HG02840 (cell line): Measurements from ENCODE around the gene FILIP1.
"Not testable (repeated sequence)": the region's sequence is repeated elsewhere in the genome, so short reads cannot be mapped to it uniquely, and the experiment has no call there.

Source experiments
- ATAC-seq: cut with Tn5 transposase; IDR thresholded peaks from one replicate; pipeline ENCODE4 v1.9.1; 2021; ENCODE audit warnings: mild to moderate bottlenecking, moderate library complexity, moderate number of reproducible peaks; ENCODE audit not compliant: unreplicated experiment, low FRiP score

Gene FILIP1

DNA sequence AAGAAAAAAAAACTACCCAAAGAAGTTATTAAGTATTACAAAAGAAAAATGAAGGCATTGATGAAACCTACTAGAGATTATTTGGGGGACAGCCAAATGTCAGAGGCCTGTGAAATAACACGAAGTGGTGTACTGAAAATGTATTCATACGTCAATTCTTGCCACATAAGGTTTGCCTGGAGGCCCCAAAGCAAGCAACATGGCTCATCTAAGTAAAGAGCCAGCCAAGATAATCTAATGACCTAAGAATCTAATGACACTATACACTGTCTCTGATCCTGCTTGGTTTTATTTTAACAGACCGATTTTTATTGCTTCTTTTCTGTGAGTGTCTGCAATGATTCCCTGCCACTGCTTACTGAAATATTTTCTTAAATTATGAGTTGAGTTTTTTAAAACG, 34.7 kb downstream of the FILIP1 start:
- no peak for ATAC-seq

DNA sequence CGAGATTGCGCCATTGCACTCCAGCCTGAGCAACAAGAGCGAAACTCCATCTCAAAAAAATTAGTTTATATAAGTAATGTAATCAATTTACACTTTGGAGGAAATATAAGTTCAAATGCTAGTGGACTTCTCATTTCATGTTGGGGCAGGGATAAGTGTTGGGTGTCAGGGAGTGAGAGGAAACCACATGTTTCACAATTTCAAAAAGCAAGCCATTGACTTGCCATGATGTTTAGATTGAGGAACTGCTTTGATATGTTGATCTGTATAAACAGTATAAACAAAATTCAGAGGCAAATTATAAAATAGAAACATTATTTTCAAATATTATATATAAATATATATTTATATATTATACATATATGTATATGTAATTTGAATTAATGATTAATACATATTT, 42.7 kb downstream of the FILIP1 start:
- ATAC-seq, result no peak

DNA sequence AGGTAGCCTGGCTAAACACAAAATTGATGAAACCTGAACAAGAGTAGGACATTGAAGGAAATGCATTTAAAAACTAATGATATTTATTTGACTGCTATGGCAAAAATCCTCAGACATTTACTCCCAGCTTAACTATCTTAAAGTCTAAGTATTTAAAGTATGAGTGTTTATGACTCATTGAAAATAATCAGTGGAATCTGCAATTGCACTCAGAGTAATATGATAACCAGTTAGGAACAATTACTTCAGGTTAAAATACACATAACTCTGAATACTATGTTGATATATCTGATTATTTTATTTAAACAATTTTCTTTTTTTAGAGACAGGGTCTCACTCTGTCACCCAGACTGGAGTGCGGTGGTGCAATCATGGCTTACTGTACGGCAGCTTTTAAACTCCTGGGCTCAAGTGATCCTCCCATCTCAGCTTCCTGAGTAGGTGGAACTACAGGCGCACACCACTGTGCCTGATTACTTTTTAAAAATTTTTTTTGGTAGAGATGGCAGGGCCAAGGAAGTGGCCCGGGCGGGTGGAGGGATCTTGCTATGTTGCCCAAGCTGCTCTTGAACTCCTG, 43.9 kb downstream of the FILIP1 start:
- ATAC-seq, result no peak

DNA sequence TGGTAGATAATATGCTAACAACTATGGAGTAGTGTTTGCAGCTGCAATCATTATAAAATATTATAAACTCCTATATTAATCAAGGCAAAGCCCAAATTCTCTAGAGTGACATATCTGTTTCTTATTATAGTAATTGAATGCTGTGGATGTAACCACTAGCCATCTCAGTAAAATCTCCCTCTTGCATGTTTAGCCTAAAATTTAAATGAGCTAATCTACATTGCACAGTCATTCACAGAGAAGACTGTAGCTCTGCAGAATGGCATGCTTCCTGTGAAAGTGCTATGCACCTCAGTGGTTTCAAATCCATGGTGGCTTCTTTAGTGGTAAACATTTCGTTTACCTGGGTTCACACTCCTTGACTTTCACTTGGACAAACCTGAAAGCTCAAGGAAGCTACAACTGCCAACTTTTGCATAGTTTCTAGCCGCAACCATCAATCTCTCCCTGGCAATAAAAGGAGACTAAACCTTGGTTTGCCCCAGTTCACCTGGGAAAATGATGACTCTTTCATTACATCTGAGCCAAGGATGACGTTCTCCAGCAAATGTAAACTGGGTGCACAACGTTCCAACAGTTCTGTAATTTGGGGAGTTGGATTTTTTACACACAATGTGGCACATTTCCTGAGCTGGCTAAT, 47.2 kb downstream of the FILIP1 start:
- no peak for ATAC-seq

DNA sequence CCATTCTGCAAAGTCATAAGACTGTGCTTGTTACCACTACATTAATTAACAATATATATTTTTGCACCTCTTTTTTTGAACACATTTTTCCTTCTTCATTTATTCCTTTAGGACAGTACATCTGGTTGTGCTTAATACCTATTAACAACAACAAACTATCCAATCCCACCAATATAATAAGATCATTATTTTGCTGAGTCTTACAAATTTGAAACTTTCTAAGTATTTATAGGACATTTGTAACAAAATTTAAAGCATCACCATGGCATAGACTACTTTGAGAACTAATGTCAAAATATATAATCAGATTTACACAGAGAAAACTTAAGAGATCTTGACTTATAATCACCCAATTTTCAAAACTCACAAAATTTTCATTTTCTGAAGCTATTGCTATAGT, 47.9 kb downstream of the FILIP1 start:
- no peak for ATAC-seq

DNA sequence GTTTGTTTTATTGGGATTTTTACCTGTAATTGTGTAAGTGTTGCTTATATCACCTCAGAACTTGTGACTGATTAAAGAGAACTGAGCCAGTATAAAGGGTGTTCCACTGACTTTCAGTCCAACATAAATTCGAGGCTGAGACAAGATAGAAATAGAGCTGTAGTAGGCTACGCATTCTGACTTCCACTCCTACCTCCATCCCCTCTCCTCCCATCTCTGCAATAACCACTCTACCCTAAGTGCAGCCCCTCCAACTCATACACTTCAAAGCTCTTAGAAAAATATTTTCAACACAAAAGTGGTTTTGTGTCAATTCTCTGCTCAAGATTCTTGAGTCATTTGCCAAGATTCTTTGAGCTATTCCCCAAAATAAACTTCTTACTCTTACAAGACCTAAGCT, 48.7 kb downstream of the FILIP1 start:
- no peak for ATAC-seq

DNA sequence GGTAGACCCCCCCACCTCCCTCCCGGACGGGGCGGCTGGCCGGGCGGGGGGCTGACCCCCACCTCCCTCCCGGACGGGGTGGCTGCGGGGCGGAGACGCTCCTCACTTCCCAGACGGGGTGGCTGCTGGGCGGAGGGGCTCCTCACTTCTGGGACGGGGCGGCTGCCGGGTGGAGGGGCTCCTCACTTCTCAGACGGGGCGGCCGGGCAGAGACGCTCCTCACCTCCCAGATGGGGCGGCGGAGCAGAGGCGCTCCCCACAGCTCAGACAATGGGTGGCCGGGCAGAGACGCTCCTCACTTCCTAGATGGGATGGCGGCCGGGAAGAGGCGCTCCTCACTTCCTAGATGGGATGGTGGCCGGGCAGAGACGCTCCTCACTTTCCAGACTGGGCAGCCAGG, 51.7 kb downstream of the FILIP1 start:
- not testable (repeated sequence) for ATAC-seq

DNA sequence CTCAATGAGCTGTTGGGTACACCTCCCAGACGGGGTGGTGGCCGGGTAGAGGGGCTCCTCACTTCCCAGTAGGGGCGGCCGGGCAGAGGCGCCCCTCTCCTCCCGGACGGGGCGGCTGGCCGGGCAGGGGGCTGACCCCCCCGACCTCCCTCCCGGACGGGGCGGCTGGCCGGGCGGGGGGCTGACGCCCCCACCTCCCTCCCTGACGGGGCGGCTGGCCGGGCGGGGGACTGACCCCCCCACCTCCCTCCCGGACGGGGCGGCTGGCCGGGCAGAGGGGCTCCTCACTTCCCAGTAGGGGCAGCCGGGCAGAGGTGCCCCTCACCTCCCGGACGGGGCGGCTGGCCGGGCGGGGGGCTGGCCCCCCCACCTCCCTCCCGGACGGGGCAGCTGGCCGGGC, 52.1 kb downstream of the FILIP1 start:
- not testable (repeated sequence) for ATAC-seq

DNA sequence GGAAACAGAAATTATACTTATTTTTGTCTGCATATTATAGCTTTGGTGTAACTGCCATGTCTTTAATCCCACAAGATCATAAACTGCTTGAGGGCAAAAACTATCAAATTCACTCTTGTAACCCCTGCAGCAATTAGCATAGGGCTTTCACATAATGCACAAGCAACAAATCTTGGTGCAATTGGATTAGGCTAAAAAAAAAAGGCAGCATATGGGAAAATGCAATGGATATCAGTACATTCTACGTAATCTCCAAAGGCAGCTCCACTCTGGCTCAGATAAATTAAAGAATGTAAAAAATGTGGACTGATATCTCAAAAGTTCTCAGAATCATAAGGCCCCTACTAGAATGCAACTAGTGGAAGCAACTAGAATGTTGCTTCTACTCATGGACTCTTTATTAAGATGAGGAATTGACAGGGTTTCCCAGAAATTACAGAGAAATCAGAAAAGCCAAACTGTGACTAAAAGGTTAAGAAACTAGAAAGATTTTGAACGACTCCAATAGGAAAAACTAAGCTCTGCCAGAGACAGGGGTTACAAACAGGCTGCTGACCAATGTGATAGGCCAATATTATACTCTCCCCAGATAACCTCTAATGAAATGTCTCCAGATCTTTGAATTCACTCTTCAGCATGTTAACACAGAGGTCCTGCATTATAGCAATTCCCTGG, 55.0 kb downstream of the FILIP1 start:
- no peak for ATAC-seq

DNA sequence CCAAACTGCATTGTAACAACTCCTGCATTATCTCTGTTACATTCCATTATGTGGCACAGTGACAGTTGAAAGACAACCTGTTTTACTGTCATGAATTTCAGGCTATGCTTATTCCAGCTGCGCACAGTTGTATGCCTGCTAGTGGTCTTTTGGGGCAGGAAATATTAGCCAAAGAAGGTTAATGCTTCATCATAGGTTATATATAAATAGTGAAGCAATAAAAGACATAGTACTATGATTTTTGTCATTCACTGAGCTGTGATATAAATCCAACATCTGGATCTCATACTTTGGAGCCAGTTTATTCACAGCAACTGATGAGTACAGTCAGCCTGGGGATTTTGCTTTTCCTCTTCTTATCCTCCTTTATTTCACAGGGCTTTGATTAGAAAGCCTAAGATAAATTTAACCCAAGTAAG, 55.6 kb downstream of the FILIP1 start:
- ATAC-seq, result no peak

DNA sequence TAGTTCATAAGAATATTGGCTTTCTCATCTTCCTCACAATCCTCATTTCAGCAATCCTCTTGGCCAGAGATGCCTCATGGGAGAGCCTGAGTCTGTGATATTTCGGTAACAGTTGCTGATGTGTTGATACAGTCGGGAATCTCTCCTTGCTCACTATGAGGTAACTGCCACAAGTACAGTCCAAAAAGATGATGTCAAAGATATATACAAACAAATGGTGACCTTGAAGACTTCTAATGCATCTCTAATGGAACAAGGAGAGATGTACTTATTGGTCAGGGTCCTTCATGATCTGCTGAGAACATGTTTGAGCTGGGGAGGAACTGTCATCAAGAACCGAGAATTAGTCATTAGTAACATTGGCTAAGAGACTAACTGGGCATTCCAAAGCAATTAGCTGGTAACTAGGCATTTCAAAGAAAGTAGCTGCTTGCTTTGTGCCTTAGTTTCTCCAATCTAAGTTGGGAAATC, 56.1 kb downstream of the FILIP1 start:
- ATAC-seq, result no peak

DNA sequence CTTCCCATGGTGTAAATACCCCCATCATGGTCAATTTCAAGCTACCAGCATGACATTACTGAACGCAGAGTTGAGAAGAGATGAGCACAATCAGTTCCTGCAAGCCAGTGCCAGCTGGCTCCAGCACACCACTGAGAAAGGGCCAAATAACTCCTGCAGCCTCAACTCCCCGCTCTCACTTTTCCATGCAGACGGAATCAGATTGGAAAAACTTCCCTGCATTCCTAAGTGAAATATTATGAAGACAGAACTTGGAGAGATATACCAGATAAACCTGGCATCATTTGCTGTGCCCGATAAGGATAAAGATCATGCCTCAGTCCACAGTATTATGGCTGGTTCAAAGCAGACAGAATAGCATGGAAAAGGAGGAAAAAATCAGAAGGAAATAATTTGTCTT, 56.7 kb downstream of the FILIP1 start:
- ATAC-seq, result no peak

DNA sequence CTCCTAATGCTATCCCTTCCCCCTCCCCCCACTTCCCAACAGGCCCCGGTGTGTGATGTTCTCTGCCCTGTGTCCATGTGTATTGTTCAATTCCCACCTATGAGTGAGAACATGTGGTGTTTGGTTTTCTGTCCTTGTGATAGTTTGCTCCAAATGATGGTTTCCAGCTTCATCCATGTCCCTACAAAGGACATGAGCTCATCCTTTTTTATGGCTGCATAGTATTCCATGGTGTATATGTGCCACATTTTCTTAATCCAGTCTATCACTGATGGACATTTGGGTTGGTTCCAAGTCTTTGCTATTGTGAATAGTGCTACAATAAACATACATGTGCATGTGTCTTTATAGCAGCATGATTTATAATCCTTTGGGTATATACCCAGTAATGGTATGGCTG, 60.8 kb downstream of the FILIP1 start:
- not testable (repeated sequence) for ATAC-seq

DNA sequence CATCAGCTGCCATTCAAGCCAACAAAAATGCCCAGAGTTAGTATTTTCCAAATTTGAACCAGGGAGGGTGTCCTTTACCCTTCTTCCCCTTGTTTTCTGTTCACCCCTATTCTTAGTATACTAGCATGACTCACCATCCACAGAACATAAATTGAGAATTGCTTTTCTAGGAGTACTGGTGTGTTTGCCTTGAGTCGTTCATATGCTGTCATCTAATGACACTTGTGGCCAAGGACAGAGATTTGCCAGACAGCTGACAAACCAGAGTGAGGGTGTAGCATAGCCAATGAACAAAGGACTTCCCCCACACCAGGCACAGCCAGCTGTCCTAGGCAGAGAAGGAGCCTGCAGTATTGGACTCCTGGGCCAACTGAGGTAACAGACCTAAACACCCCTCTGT, 62.2 kb downstream of the FILIP1 start:
- no peak for ATAC-seq

DNA sequence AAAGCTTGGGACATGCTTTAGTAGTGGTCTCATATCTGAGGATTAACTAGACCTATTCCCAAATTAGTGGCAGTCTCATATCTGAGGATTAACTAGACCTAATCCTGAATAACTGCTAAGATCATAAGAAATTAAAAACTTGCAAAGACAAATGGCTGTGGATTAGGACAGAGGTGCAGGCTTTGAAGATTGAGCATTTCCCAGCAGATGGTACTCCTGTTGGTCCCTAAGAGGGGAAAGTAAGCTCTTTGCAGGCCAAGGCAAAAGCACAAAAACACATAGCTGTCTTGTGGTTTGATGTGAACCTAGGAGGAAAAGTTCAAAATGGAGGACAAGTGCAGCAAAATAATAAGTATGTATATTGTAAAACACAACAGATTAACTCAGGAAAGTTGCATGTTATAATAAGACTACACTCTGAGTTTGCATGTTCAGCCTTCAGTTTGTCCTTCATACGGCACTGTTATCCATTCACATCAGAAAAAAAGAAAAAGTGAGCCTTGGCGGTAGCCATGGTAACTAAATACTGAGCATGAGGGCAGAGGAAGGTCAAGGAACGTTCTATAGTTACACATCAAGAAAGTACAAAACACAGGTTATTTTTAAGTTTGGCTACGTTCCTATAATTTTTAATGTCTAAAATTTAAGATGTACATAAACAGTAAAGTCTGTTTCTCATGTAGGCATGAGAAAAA, 62.8 kb downstream of the FILIP1 start:
- no peak for ATAC-seq

DNA sequence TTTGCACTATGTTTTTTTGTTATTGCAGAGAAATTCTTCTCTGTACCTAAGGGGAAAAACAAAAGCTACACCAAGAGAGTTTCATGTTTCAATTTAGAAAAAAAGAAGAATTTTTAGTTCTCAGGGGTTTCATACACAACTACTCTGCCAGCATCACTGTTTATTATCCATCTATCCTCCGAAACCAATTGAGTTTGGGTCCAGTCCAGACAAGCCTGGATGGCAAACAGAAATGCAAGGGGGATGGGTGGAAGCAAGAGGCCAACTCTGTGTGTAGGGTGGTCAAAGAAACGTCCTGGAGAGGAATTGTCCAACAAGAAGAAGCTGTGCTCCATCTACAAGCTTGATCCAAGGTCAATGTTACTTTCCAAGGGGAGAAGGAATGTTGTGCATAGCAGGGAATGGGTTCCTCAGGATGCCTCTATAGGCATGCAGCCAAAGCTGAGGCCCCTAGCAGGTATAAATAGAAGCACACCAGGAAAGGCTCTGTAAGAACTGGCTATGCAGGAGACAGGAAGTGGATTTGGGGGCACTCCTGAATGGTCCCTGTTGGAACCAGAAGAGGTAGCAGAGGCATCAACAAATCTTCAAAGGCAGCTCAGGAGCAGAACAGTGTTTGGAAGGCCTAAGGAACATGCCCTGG, 64.4 kb downstream of the FILIP1 start:
- ATAC-seq, result no peak

DNA sequence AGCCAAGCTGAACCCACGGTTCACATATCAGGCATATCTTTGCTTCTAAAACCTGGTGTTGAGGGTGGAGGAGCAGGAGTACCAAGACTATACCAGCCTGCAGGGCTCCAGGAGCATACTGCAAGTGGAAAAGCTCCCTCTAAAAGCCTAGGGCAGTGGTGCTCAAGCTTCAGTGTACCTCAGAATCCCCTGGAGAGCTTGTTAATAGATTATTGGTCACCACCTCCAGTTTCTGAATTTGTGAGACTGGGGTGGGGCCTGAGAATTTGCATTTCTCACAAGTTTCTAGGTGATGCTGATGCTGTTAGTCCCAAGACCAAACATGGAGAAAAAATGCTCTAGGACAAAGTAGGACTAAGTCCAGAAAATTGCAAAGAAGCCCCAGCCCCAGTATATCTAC, 65.4 kb downstream of the FILIP1 start:
- no peak for ATAC-seq

DNA sequence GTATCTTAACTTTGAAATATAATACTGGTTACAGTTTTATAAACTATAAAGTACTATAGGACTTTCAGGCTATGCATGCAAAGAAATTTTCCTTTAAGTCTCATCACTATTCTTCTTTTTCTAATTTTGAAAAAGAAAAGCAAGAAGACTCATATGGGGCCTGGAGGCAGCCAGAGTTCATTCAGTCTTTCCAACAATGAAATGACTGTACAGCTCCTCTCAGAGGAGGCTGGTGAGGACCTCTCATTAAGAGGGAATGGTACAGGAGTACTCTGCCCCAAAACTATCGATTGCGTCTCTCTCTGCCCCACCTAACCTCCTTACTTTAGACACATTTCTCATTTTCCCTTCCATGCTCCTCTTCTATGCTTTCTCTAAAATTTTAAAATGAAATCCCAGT, 66.3 kb downstream of the FILIP1 start:
- no peak for ATAC-seq

DNA sequence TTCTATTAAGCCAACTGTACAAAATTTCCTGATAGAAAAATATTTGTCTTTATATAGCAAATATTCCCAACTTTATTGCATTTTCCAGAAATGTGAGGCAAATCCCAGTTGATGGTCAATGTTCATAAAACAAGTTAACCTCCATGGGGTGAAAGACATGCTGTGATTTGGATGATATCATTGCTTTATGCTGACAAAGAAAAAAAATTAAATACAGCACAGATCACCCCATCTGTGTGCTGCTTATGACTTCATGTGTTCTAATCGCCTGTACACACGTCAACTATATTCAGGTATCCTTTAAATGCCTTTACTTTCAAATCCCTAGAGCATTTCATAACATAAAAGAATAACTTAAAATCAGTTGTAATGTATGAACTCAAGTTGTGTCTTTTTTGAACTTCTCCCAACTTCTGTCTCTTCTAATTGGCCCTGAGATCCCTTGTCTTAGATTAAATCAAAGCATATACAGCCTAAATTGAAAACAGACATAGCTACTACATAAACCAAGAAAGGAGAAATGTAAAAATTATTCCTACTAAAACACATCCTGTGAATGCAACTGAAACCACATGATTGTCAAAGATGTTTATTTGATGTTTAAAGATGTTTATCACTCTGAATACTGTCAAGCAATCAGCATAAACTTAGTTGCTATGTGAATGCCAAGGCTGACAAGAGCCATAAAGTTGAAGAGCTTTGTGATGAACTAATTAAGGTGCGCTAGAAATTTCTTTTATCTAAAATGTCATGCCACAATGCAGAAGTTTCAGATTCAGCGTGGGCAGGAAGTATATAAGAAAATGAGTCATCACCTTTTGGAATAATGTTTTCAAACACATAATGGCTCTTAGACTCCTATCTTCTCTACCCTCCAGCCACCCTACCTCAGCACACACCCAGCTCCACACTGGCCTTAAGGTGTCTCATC, 68.7 kb downstream of the FILIP1 start:
- ATAC-seq, result no peak

DNA sequence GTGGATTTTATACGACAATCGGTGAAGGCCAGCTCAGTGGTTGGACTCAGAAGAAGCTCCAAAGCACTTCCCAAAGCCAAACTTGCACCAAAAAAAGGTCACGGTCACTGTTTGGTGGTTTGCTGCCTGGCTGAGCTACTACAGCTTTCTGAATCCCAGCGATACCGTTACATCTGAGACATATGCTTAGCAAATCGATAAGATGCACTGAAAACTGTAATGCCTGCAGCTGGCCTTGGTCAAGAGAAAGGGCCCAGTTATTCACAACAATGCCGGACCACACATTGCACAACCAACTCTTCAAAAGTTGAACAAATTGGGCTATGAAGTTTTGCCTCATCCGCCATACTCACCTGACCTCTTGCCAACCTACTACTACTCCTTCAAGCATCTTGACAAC, 70.2 kb downstream of the FILIP1 start:
- no peak for ATAC-seq
